NCI-H69 (cell line): Measurements from ENCODE around the gene PRKG1.
"Not testable (repeated sequence)": the region's sequence is repeated elsewhere in the genome, so short reads cannot be mapped to it uniquely, and the experiment has no call there.

Experiments used
- DNase-seq: peaks from one replicate; lab custom pipeline; 2025; lab: John Stamatoyannopoulos, UW

Gene PRKG1

DNA sequence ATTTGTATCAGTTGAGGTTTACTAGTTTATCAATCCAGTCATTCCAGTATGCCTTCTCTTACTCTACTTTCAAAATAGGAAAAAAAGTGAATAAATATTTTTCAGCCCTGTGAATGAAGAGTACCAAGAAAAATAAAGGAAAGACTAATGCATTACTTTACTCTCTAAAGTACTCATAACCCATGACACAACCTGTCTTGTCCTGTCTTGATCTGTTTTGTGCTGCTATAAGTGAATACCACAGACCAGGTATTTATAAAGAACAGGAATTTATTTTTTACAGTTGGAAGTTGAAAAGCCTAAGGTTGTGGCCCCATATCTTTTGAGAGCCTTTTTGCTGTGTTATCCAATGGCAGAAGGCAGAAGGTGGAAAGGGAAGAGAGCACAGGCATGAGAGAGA, 1045.2 kb downstream of the PRKG1 start:
- DNase-seq, result no peak

DNA sequence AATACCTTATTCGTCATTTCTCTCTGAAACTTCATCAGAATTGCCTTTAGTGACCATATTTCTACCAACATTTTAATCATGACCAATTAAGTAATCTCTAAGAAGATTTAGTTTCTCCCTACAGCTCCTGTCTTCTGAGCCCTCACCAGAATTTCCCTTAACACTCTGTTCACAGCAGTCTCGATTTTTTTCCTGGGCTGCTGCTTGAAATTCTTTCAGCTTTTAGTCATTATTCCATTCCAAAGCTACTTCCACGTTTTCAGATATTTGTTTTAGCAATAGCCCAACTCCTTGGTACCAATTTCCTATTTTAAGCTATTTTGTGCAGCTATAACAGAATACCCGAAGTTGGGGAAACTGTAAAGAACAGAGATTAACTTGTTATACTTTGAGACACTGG, 1047.4 kb downstream of the PRKG1 start:
- DNase-seq, result no peak

DNA sequence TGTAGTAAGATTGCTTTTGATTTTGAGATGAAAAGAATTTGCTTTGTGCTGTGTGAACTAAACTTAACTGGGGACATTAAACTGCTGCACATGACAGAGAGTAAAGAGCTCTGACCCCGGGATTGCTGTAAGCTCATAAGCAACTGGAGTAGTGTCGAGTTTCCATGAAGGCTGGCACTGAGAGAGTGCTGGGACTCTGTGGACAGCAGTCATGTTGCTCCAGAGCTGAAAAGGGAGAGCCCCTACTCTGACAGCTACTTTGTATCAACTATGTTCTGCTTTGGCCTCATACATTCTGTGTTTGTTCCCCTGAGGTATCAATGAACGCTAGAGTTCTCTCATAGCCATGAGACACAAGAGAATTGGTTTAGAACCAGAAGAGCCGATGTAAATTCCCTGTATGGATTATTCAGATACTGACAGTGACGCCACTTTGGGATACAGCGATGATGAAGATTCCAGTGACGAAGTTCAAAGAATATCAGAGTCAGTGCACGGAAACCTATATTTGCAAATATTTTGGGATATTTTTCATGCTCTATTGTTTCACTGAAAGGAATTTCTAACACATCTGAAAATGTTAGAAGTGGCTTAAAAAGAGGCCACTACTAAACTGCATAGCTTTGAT, 1053.9 kb downstream of the PRKG1 start:
- peak; percentile 14 for DNase-seq

DNA sequence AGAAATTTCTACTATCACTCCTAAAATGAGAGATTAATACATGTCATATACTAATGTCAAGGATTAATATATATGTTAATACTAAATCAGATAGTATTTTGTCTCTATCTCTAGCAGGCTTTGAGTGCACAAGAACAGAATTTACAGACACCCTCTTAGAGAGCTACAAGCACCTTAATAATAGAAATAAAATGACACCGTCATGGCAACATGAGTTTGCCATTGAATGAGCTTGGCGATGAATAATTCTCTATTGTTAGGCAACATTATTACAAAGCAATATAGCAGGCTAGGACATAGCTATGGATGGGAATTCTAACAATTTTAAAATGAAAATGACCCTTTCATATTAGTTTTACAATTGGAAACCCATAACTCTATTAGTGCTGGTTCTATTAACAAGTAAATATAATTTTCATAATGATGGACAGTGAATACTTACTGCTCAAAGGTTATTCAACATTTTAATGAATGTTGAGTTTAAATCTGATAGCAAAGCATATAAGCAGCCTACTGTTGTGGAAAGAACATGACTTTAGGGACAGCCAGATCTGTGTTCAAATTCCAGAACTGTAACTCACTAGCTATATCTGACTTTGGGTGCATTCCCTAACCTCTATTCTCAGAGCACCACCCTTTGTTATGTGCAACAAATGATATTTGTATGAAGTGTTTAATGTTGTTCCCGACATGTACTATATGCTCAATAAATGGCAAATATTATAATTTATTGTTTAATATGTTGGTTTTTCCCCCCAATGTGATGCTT, 1055.3 kb downstream of the PRKG1 start:
- no peak for DNase-seq

DNA sequence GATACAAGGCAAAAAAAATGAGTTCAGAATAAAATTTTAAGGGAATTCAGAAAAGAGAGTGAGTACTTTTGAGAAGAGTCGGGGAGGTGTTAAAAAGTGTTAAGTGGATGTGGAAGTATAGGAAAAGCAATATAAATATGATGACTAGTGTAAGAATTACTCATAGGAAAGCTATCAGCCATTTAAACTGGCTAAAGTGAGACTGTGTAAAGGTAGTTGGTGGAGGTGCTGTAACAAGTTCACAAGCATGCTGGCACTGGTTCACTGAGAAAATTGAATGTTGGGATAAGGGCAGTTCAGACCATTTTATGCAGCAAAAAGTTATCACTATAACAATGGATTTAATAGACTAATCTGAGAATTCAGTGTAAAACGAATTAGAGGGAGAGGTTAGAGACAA, 1060.8 kb downstream of the PRKG1 start:
- no peak for DNase-seq

DNA sequence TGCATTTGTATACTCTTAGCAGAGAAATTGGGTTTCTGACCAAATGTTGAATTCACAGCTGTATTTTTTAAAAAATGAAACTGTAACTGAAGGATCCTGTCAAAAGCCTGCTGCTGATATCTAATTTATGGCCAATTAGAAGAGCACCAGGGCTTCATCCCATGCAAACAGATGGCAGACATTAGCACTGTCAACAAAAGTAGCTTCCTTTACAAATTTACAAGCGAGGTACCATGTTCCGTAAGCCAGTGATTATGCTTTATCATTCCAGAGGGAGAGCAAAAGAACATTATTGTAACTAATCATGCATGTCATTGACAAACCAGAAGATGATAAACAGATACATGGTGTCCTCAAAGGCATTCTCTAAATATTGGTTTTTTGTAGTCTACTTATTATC, 1062.6 kb downstream of the PRKG1 start:
- peak; percentile 66 for DNase-seq

DNA sequence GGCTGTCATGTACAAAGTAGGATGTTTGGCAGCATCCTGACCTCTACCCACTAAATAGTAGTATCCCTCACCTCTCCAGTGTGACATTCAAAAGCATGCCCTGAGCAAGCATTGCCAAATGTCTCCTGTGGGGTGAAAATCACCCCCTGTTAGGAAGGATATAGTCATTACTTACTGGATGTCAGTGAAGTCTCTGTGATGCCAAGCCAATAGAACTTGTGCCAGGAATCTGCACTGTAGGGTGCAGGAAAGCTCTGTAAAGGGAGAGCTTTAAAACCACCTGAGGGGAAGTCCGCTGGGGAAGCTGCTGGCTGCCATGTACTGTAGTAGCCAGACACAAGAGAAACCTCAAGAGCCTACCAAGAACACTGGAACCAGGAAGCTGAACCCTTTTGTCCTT, 1069.1 kb downstream of the PRKG1 start:
- DNase-seq, result peak; percentile 80

DNA sequence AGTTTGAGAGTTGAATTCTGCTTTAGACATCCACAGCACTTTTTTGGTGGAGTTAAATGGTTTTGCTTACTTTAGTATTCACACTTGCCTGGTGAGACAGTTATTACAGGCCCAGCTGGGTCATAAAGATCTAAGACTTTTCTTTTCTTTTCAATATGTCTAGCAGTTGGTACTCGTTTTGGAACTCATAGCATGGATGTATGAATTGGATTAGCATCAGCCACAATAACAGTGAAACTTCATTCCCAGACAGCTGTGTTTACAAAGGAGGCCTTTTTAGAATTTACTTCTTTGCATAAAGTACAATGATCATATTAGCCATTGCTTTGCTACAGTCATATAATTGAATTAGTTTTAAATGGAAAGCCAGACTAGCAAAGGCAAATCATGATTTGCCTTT, 1071.3 kb downstream of the PRKG1 start:
- peak; percentile 16 for DNase-seq

DNA sequence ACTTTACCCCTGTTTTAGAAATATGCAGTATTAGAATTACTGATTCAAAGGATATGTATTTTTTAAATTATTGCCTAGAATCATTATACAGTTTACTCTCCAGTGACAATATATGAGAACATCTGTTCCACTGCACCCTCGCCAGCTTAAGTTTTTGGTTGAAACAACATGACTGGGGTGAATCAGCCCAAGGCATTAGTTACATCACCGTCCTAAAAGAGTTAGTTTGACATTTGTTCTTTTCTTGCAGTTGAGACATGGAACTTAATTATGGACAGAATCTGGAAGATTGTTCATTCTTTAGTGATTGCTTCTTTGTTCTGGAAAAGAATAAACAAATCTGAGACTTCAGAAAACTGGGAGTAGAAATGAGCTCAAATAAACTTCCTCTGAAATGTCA, 1072.5 kb downstream of the PRKG1 start:
- DNase-seq, result peak; percentile 21

DNA sequence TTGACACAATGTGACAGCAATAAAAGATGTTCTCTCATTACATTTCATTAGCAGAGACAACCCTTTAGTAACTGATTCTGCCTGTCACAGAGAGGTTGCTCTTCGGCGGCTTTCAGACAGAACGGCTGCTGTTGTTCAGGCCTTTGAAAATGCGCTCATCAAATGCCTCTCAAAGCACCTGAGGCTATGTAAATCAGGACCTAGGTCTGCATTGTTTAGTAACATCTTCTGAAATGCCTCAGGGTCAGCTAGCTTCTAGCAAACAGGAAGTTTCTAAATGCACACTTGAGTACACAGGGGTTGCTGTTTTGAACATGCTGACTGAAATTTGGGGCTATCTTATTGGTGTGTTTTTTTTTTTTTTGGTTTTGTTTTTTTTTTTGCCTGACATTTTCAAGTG, 1096.5 kb downstream of the PRKG1 start:
- DNase-seq, result peak; percentile 44

DNA sequence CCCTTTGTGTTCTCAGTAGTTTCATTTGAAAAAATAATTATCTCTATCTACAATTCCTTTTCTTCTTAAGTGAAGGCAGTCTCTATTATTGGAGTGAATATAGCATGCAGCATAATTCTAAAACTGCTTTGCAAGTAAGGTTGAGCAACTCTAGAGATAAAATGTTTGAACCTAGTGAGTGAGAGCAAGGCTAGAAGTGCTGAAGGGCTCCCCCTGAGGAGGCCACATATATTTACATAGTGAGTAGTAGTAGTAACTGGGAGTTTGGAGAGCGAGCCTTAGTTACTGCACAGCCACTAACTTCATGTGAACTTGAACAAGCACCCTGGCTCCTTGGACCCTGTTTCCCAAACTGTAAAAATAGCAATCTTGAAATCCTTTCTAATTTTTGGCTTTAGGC, 1098.3 kb downstream of the PRKG1 start:
- no peak for DNase-seq

DNA sequence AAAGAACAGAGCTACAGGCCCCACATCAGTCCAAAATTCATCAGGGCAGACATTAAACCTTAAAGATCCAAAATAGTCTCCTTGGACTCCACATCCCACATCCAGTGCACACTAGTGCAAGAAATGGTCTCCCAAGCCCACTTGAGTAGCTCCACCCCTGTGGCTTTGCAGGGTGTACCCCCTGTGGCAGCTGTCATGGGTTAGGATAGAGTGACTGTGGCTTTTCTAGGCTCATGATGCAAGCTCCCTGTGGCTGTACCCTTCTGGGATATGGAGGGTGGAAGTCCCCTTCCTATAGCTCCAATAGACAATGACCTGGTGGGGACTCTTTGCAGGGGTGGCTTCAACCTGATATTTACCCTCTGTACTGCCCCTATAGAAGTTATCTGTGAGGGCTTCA, 1111.0 kb downstream of the PRKG1 start:
- DNase-seq, result no peak

DNA sequence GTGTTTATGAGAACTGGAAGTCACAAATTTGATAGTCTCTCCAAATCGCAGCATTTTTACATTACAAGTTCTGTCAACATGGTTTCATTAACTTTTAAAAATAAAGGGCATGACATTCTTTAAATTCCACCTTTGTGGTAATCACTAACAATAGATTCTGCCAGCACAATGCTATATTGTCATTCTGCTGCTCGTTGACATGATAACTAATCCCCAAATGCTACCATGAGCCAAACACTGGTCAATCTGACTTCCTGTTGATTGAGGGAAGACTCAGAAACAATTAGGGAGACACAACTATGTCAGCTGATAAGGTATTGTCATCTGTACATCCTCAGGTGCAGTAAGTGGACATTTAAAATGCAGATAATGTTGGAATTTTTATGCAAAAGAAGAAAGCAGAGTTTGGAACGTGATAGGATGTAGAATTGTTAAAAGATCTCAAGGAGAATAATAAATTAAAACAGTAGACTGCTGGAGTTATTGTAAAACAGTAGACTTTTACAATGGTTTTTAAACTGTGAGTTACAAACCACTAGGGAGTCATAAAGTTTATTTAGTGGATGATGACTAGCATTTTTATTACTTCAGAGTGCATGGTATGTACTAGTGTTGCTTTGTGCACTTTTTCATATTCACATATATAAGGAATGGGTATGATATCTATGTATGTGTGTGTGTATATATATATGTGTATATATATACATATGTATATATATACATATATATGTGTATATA, 1113.4 kb downstream of the PRKG1 start:
- DNase-seq, result no peak

DNA sequence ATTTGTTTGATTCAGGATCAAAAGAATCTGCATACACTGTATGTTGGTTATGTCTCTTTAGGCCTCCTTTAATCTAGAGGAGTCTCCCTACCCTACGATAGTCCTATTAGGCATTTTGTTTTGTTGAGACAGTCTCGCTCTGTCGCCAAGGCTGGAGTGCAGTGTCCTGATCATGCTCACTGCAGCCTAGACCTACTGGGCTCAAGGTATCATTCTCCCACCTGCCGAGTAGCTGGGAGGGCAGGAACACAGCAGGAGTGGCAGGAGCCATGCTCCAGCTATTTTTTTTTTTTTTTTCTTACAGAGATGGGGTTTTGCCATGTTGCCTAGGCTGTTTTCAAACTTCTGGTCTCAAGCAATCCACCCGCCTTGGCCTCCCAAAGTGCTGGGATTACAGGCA, 1116.8 kb downstream of the PRKG1 start:
- DNase-seq, result peak; percentile 1

DNA sequence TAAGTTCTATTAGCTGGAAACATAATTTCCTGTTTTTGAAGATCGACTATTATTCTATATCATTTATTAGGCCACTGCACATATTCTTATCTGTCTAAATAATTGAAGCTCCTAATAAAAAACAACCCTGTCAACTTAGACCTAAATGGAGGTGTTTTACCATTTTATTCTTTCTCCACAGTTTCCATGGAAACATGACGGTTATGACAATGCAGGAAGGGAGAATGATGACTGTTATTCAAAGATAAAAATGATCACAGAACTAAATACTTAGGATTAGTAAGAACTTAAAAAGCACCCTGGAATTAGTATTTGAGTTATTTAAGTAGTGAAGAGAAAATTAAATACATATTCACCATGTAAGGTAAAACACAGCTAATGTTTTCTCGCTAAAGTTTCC, 1119.9 kb downstream of the PRKG1 start:
- DNase-seq, result no peak

DNA sequence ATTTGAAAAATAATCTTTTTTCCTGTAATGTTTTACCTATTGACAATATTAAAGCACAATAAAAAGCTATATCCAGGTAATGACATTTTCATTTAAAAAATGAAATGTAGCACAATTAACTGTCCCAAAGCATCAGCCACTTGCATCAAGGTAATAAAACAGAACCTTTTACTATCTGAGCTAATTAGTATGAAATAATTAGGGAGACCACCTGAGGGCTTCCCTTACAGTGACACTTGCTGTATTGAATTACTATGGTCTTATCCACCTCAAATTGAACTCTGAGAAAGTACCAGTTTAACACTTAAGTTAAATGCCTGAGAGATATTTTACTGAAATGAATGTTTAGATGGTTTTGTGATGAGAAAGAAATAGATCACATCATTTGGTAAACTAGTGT, 1120.4 kb downstream of the PRKG1 start:
- peak; percentile 24 for DNase-seq

DNA sequence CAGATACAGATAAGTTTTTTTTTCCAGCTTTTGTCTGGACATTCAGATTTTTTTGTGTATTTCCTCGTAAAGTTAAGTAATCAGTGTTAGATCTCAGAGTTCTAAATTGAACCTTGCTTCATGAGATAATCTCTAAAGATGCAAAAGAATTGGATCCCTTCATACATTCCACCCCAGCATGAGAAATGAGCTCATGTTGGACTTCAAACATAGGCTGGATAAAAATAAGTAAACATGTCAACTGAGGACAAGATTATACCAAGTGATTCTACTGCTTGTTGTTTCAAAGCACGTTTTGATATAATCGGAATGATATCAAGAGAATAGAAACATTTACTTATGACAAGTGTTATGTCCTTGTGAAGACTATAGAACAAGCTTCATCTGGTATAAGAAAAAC, 1122.8 kb downstream of the PRKG1 start:
- no peak for DNase-seq

DNA sequence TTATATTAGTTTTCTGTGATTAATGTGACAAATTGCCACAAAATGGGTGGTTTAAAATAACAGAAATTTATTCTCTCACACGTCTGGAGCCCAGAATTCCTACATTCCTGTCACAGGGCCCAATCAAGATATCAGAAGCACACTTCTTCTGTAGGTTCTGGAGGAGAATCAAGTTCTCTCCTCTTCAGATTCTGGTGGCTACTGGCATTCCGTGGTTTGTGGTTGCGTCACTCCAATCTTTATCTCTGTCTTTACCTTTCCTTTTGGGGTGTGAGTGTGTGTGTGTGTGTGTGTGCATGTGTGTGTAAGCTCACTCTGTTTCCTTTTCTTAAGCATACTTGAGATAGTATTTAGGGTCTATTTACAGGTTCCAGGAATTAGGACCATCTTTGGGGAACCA, 1124.3 kb downstream of the PRKG1 start:
- peak; percentile 12 for DNase-seq

DNA sequence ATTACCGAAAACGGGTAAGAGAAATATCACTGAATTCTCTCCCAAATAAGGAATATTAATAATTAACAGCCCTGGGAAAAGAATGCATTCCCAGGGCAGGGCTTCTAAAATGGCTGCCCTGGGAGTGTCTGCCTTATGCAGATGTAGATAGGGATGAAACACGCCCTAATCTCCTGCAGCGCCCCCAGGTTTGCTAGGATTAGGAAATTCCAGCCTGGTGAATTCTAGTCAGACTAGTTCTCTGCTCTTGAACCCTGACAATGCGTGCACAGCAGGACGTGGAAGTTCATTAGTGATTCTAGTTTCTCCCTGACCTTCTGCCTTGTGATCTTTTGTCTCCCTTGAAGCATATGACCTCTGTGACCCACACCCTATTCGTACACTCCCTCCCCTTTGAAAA, 1130.6 kb downstream of the PRKG1 start:
- not testable (repeated sequence) for DNase-seq

DNA sequence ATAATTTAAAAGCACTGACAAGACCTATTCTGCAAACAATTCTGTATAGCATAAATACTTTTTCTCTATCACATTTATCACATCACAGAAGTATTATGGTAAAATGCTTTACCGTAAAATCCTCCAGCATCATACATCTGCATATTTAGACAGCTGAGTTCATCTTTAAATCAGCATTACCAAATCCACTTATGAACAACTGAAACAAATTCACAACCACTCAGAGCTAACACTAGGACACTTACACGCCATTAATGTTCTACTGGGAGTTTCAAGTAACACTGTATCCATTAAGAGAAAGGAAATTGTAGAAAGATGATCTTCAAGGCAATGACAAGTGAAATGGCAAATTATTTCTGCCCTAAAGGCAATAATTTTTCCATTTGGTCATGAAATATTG, 1134.1 kb downstream of the PRKG1 start:
- DNase-seq, result peak; percentile 18

DNA sequence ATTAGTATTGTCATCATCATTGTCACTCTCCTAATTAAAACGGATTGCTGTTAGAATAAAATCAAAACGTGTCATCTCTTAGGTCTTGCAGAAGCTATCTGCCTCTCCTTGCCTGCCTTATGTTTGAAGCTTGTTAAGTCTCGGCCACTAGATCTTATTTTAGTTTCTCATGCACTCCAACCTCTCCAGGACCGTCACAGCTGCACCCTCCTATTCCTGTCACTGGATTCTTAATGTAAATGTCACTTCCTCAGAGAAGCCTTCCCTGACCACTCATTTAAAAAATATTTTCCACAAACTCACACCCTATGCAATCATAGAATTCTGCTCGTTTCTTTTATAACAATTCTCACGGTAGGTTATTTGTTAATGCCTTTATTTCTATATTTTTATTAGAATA, 1135.9 kb downstream of the PRKG1 start:
- no peak for DNase-seq

DNA sequence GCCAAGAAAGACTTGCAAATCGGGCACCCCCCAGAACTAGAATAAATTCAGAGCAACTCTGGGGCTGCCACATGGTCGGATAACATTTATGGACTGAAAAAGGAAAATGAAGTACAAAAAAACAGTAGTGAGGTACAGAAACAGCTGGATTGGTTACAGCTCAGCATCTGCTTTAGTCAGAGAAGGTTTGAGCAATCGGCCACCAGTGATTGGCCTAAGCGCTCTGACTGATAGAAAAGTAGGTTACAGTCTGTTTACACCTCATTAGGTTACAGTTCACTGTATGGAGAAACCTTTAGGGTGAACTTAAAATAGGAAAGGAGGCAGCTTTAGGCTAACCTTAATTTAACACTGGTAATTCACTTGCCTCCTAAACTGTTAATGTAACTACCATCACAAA, 1137.8 kb downstream of the PRKG1 start:
- no peak for DNase-seq

DNA sequence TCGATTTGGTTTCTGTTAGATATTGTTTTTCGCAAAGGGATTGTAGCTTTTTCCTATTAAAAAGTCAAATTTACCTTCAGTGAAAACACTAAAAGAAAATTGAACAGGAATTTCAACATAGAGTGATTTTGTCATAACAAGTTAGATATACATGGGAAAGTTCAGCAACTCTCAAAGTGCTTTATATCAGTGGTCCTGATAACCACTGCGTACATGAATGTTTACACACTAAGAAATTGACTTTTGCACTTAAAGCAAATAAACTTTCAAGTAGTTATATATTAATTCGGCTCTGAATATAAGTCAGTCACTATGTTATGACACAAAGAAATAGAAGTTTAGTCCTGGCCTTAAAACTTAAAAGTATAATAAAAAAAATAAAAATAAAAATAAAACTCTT, 1138.5 kb downstream of the PRKG1 start:
- no peak for DNase-seq
